ENCODE data around the gene COCH.

COCH gene

GRCh38 chr14:30906752-30907658 lies 32.6 kb downstream of the COCH start:
- H3K36me3 ChIP-seq (ENCODE audit: control insufficient read depth, insufficient read depth, low read length): no peaks in the 10 kb centered on the region
- H3K4me1 ChIP-seq (ENCODE audit: control insufficient read depth, low read depth, low read length): no peaks in the 10 kb centered on the region
- no peak overlapping the region for H3K23ac ChIP-seq (ENCODE audit: low read length)
- H3K9ac ChIP-seq (ENCODE audit: low read length): no peak overlapping the region
- no peak overlapping the region for H3K4me2 ChIP-seq (ENCODE audit: low read length)
- H3K4me3 ChIP-seq (ENCODE audit: low read length): no peak overlapping the region
- no peaks in the 10 kb centered on the region for H3K79me2 ChIP-seq (ENCODE audit: control insufficient read depth, insufficient read depth, low read length)
- no peak overlapping the region for H4K8ac ChIP-seq (ENCODE audit: low read depth, low read length)
- no peak overlapping the region for H4K5ac ChIP-seq (ENCODE audit: low read length)
- H3K27me3 ChIP-seq (ENCODE audit: insufficient read depth, low read length, poor library complexity): no peaks in the 10 kb centered on the region
- H3K4ac ChIP-seq (ENCODE audit: low read depth, low read length): no peak overlapping the region
- no peak for DNase-seq
- no peak overlapping the region for H2BK15ac ChIP-seq (replicated peaks; ENCODE audit: low read depth)
- H3K27ac ChIP-seq (ENCODE audit: low read depth, low read length): no peak overlapping the region
- H2BK120ac ChIP-seq (ENCODE audit: low read depth, low read length): no peak overlapping the region
- no peak overlapping the region for H2BK5ac ChIP-seq (ENCODE audit: low read length)
- no peak overlapping the region for H3K56ac ChIP-seq (ENCODE audit: low read length)
- H2AK5ac ChIP-seq (ENCODE audit: low read length): no peak overlapping the region
- H3K18ac ChIP-seq (ENCODE audit: low read length): no peak overlapping the region
- H3K79me1 ChIP-seq (ENCODE audit: low read length): no peaks in the 10 kb centered on the region

- no peak overlapping the region for H2BK120ac ChIP-seq (ENCODE audit: low read depth, low read length)
- H3K79me1 ChIP-seq (ENCODE audit: low read length): no peaks in the 10 kb centered on the region
- H3K4ac ChIP-seq (ENCODE audit: low read depth, low read length): no peak overlapping the region
- no peak overlapping the region for H3K23ac ChIP-seq (ENCODE audit: low read length)
- no peak overlapping the region for H3K4me3 ChIP-seq (ENCODE audit: low read length)
- no peaks in the 10 kb centered on the region for H3K27me3 ChIP-seq (ENCODE audit: insufficient read depth, low read length, poor library complexity)
- no peak overlapping the region for H4K5ac ChIP-seq (ENCODE audit: low read length)
- no peak overlapping the region for H3K27ac ChIP-seq (ENCODE audit: low read depth, low read length)
- no peak overlapping the region for H3K4me2 ChIP-seq (ENCODE audit: low read length)
- H3K9ac ChIP-seq (ENCODE audit: low read length): no peak overlapping the region
- H3K36me3 ChIP-seq (ENCODE audit: control insufficient read depth, insufficient read depth, low read length): no peaks in the 10 kb centered on the region
- no peak overlapping the region for H2BK15ac ChIP-seq (replicated peaks; ENCODE audit: low read depth)
- no peak overlapping the region for H4K8ac ChIP-seq (ENCODE audit: low read depth, low read length)
- no peaks in the 10 kb centered on the region for H3K4me1 ChIP-seq (ENCODE audit: control insufficient read depth, low read depth, low read length)
- H3K18ac ChIP-seq (ENCODE audit: low read length): no peak overlapping the region
- no peak overlapping the region for H2BK5ac ChIP-seq (ENCODE audit: low read length)
- H3K56ac ChIP-seq (ENCODE audit: low read length): no peak overlapping the region
- no peaks in the 10 kb centered on the region for H3K79me2 ChIP-seq (ENCODE audit: control insufficient read depth, insufficient read depth, low read length)
- no peak for DNase-seq
- no CpG with 5 or more reads among the region's 1 CpG for WGBS (ENCODE audit: extremely low coverage, insufficient coverage, low lambda C conversion rate)
- H2AK5ac ChIP-seq (ENCODE audit: low read length): no peak overlapping the region
Measured at GRCh38 chr14:30907659-30908057, 33.3 kb downstream of the COCH start.

GRCh38 chr14:30908826-30909225 lies 34.5 kb downstream of the COCH start:
- Histone ChIP-seq H3K23ac (ENCODE audit: low read length) (no peak overlapping the region), H3K4me1 (ENCODE audit: control insufficient read depth, low read depth, low read length) (no peaks in the 10 kb centered on the region), H3K18ac (ENCODE audit: low read length) (no peak overlapping the region), H2BK15ac (replicated peaks; ENCODE audit: low read depth) (no peak overlapping the region), H3K36me3 (ENCODE audit: control insufficient read depth, insufficient read depth, low read length) (no peaks in the 10 kb centered on the region), H2BK5ac (ENCODE audit: low read length) (no peak overlapping the region), H3K27me3 (ENCODE audit: insufficient read depth, low read length, poor library complexity) (no peaks in the 10 kb centered on the region), H3K56ac (ENCODE audit: low read length) (no peak overlapping the region), H3K79me2 (ENCODE audit: control insufficient read depth, insufficient read depth, low read length) (no peaks in the 10 kb centered on the region), H3K4ac (ENCODE audit: low read depth, low read length) (no peak overlapping the region), H3K27ac (ENCODE audit: low read depth, low read length) (no peak overlapping the region), H4K5ac (ENCODE audit: low read length) (no peak overlapping the region), H3K9ac (ENCODE audit: low read length) (no peak overlapping the region), H3K4me3 (ENCODE audit: low read length) (no peak overlapping the region), H3K79me1 (ENCODE audit: low read length) (no peaks in the 10 kb centered on the region), H4K8ac (ENCODE audit: low read depth, low read length) (no peak overlapping the region), H2AK5ac (ENCODE audit: low read length) (no peak overlapping the region), H2BK120ac (ENCODE audit: low read depth, low read length) (no peak overlapping the region), H3K4me2 (ENCODE audit: low read length) (no peak overlapping the region)
- no peak for DNase-seq
- no CpG with 5 or more reads among the region's 2 CpGs for WGBS (ENCODE audit: extremely low coverage, insufficient coverage, low lambda C conversion rate)

- no peak for DNase-seq
- Histone ChIP-seq H3K9ac (ENCODE audit: low read length) (no peak overlapping the region), H4K5ac (ENCODE audit: low read length) (no peak overlapping the region), H2AK5ac (ENCODE audit: low read length) (no peak overlapping the region), H3K27ac (ENCODE audit: low read depth, low read length) (no peak overlapping the region), H3K4me1 (ENCODE audit: control insufficient read depth, low read depth, low read length) (no peaks in the 10 kb centered on the region), H3K4me3 (ENCODE audit: low read length) (no peak overlapping the region), H3K4ac (ENCODE audit: low read depth, low read length) (no peak overlapping the region), H4K8ac (ENCODE audit: low read depth, low read length) (no peak overlapping the region), H3K56ac (ENCODE audit: low read length) (no peak overlapping the region), H3K27me3 (ENCODE audit: insufficient read depth, low read length, poor library complexity) (no peaks in the 10 kb centered on the region), H2BK120ac (ENCODE audit: low read depth, low read length) (no peak overlapping the region), H3K23ac (ENCODE audit: low read length) (no peak overlapping the region), H2BK15ac (replicated peaks; ENCODE audit: low read depth) (no peak overlapping the region), H3K4me2 (ENCODE audit: low read length) (no peak overlapping the region), H3K79me2 (ENCODE audit: control insufficient read depth, insufficient read depth, low read length) (no peaks in the 10 kb centered on the region), H3K18ac (ENCODE audit: low read length) (no peak overlapping the region), H3K79me1 (ENCODE audit: low read length) (no peaks in the 10 kb centered on the region), H2BK5ac (ENCODE audit: low read length) (no peak overlapping the region), H3K36me3 (ENCODE audit: control insufficient read depth, insufficient read depth, low read length) (no peaks in the 10 kb centered on the region)
- no CpG with 5 or more reads among the region's 1 CpG for WGBS (ENCODE audit: extremely low coverage, insufficient coverage, low lambda C conversion rate)
Measured at GRCh38 chr14:30914812-30915211, 40.5 kb downstream of the COCH start.

- Histone ChIP-seq H3K27ac (ENCODE audit: low read depth, low read length) (no peak overlapping the region), H3K36me3 (ENCODE audit: control insufficient read depth, insufficient read depth, low read length) (no peaks in the 10 kb centered on the region)
Measured at GRCh38 chr14:30915596-30915995, 41.2 kb downstream of the COCH start.

GRCh38 chr14:30921305-30921704 lies 46.9 kb downstream of the COCH start:
- no peaks in the 10 kb centered on the region for H3K79me2 ChIP-seq (ENCODE audit: control insufficient read depth, insufficient read depth, low read length)
- H3K79me1 ChIP-seq (ENCODE audit: low read length): no peaks in the 10 kb centered on the region
- H4K5ac ChIP-seq (ENCODE audit: low read length): no peak overlapping the region
- no peak overlapping the region for H3K4ac ChIP-seq (ENCODE audit: low read depth, low read length)
- no peak overlapping the region for H3K4me3 ChIP-seq (ENCODE audit: low read length)
- no peak overlapping the region for H3K27ac ChIP-seq (ENCODE audit: low read depth, low read length)
- H3K23ac ChIP-seq (ENCODE audit: low read length): no peak overlapping the region
- no peak overlapping the region for H3K18ac ChIP-seq (ENCODE audit: low read length)
- no peak overlapping the region for H3K56ac ChIP-seq (ENCODE audit: low read length)
- DNase-seq: no peak
- no peak overlapping the region for H2BK15ac ChIP-seq (replicated peaks; ENCODE audit: low read depth)
- H3K4me1 ChIP-seq (ENCODE audit: control insufficient read depth, low read depth, low read length): no peaks in the 10 kb centered on the region
- H2BK5ac ChIP-seq (ENCODE audit: low read length): no peak overlapping the region
- no peak overlapping the region for H4K8ac ChIP-seq (ENCODE audit: low read depth, low read length)
- no peaks in the 10 kb centered on the region for H3K27me3 ChIP-seq (ENCODE audit: insufficient read depth, low read length, poor library complexity)
- H2BK120ac ChIP-seq (ENCODE audit: low read depth, low read length): no peak overlapping the region
- no peak overlapping the region for H3K9ac ChIP-seq (ENCODE audit: low read length)
- H3K4me2 ChIP-seq (ENCODE audit: low read length): no peak overlapping the region
- H2AK5ac ChIP-seq (ENCODE audit: low read length): no peak overlapping the region
- no CpG with 5 or more reads among the region's 1 CpG for WGBS (ENCODE audit: extremely low coverage, insufficient coverage, low lambda C conversion rate)
- no peaks in the 10 kb centered on the region for H3K36me3 ChIP-seq (ENCODE audit: control insufficient read depth, insufficient read depth, low read length)

More at GRCh38 chr14:30915596-30915995, 41.2 kb downstream of the COCH start:
- Histone ChIP-seq H2BK120ac (ENCODE audit: low read depth, low read length) (no peak overlapping the region), H3K56ac (ENCODE audit: low read length) (no peak overlapping the region), H3K79me1 (ENCODE audit: low read length) (no peaks in the 10 kb centered on the region), H2BK5ac (ENCODE audit: low read length) (no peak overlapping the region), H3K79me2 (ENCODE audit: control insufficient read depth, insufficient read depth, low read length) (no peaks in the 10 kb centered on the region), H3K27me3 (ENCODE audit: insufficient read depth, low read length, poor library complexity) (no peaks in the 10 kb centered on the region), H3K4me1 (ENCODE audit: control insufficient read depth, low read depth, low read length) (no peaks in the 10 kb centered on the region), H3K4me3 (ENCODE audit: low read length) (no peak overlapping the region), H3K4me2 (ENCODE audit: low read length) (no peak overlapping the region), H3K23ac (ENCODE audit: low read length) (no peak overlapping the region), H4K8ac (ENCODE audit: low read depth, low read length) (no peak overlapping the region), H3K18ac (ENCODE audit: low read length) (no peak overlapping the region), H3K9ac (ENCODE audit: low read length) (no peak overlapping the region), H2BK15ac (replicated peaks; ENCODE audit: low read depth) (no peak overlapping the region), H2AK5ac (ENCODE audit: low read length) (no peak overlapping the region), H3K4ac (ENCODE audit: low read depth, low read length) (no peak overlapping the region), H4K5ac (ENCODE audit: low read length) (no peak overlapping the region)
- WGBS (ENCODE audit: extremely low coverage, insufficient coverage, low lambda C conversion rate): 100% methylated on average over 1 of the region's 2 CpGs
- DNase-seq: no peak

Measured in mesendoderm (in vitro differentiated cells).